ENCODE results near the gene FN1.

FN1 gene

DNA sequence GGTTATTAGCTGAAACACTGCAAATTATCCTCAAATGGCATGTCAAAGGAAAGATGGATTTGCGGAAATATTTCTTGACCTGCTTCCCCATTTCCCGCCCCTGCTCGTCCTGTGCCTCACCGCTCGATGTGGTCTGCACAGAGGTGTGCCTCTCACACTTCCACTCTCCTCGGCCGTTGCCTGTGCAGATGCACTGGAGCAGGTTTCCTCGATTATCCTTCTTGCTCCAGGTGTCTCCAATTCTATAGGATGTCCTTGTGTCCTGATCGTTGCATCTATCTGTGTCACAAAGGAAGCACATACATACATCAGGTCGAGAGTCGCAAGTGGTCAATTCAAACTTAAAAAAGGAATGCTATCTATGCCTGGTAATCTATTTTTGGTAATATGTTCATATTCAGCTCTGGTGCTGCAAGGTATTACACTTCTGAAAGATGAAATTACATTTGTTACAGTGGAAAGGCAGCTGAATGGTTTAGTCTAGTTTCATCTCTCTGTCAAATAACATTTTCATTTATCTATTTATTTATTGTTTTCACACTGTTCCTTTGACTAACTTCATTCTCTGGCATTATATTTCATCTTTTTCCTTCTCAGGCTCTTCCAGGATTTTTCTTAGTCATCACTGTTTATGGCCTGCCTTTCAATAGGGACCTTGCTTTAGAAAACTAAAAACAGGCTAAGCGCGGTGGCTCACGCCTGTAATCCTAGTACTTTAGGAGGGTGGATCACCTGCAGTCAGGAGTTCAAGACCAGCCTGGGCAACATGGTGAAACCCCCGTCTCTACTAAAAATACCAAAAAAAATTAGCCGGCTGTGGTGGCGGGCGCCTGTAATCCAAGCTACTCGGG lies 7.6 kb downstream of the FN1 start:
- TF ChIP-seq, protein P1, sequence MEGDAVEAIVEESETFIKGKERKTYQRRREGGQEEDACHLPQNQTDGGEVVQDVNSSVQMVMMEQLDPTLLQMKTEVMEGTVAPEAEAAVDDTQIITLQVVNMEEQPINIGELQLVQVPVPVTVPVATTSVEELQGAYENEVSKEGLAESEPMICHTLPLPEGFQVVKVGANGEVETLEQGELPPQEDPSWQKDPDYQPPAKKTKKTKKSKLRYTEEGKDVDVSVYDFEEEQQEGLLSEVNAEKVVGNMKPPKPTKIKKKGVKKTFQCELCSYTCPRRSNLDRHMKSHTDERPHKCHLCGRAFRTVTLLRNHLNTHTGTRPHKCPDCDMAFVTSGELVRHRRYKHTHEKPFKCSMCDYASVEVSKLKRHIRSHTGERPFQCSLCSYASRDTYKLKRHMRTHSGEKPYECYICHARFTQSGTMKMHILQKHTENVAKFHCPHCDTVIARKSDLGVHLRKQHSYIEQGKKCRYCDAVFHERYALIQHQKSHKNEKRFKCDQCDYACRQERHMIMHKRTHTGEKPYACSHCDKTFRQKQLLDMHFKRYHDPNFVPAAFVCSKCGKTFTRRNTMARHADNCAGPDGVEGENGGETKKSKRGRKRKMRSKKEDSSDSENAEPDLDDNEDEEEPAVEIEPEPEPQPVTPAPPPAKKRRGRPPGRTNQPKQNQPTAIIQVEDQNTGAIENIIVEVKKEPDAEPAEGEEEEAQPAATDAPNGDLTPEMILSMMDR (IDR thresholded peaks at IDR 0.05; ENCODE audit: low read depth, low read length): no peak
- DNase-seq (ENCODE audit: extremely low read depth, low read depth): no peak

DNA sequence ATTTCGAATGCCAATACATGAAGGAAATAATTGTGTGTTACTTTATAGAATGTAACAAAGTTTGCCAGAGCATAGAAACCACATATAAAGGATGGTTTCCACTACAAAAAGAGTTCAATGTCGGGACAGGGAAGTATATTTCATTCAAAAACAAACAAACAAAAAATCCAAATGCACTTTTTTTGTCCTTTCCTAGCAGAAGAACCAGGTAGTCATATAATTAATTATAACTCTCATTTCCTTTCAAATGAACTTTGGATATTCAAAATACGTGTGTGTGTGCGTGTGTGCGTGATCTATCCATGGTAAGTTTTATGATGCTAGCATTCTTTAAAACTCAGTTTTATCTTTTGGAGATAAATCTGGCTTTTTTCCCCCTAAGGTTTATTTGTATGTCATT lies 8.3 kb downstream of the FN1 start:
- TF ChIP-seq, protein P1 (IDR thresholded peaks at IDR 0.05; ENCODE audit: low read depth, low read length): no peak
- no peak for DNase-seq (ENCODE audit: extremely low read depth, low read depth)

DNA sequence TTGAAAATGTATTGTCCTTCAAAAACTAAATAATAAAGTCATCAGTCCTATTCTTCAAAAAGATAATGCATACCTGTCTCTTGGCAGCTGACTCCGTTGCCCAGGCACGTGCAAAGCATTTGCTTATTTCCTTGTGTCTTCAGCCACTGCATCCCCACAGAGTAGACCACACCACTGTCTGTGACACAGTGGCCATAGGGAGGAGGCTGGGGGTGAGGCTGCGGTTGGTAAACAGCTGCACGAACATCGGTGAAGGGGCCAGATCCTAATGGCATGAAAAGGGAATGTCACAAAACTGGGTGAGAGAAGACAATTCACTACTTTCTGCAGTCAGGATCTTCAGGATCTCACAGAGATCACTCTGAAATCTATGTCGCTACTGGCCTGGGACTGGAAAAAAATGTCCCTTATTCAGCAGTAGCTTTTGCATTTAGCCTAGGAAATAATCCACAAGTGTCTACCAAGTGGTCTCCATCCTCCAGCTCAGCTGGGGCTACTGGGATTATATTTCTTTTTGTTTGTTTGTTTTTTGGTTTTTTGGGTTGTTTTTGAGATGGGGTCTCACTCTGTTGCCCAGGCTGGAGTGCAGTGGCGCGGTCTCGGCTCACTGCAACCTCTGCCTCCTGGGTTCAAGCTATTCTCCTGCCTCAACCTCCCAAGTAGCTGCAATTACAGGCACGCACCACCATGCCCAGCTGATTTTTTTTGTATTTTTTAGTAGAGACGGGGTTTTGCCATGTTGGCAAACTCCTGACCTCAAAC lies 10.7 kb downstream of the FN1 start:
- DNase-seq (ENCODE audit: extremely low read depth, low read depth): no peak
- TF ChIP-seq, protein P1 (IDR thresholded peaks at IDR 0.05; ENCODE audit: low read depth, low read length): no peak

DNA sequence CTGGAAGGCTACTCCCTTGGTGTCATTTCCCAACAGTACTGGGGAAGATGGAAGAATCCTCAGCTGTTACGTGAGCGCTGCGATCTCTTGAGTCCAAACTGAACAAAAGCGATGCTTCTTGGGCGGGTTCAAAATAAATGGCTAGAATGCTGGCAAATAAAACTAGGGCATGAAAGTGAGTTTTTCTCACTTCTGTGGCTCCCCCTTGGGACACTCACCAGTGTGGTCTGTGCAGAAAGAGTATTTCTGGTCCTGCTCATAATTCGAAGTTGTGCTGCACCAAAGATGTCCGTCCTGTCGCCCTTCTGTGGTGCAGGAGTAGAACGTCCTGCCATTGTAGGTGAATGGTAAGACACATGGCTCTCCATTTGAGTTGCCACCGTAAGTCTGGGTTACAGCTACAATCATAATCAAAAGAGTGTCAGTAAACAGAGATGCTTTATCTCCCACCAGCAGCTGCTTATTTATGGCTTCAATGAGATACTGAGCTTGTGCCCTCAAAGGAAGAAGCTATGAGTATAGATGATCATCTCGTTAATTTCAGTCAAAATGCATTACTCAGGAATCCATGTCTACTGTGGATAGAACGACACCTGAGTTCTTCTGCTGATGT lies 11.8 kb downstream of the FN1 start:
- no peak for DNase-seq (ENCODE audit: extremely low read depth, low read depth)

DNA sequence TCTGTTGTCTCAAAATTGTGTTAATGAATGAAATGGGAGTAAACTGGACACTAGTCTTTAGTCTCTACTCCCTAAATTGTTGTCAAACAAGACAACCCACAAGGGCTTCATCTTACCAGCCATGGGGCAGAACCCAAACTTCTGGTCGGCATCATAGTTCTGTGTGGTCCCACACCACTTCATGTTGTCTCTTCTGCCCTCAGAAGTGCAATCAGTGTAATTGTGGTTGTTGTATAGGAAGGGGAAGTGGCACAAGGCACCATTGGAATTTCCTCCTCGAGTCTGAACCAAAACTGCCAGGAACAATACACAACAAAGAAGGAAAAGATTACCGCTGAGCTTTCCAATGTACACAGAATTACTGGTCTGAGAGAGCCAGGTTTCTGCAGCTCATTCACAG lies 12.6 kb downstream of the FN1 start:
- TF ChIP-seq, protein P1 (IDR thresholded peaks at IDR 0.05; ENCODE audit: low read depth, low read length): no peak
- no peak for DNase-seq (ENCODE audit: extremely low read depth, low read depth)

More for the DNA sequence above, 11.8 kb downstream of the FN1 start:
- TF ChIP-seq, protein P1 (IDR thresholded peaks at IDR 0.05; ENCODE audit: low read depth, low read length): no peak

DNA sequence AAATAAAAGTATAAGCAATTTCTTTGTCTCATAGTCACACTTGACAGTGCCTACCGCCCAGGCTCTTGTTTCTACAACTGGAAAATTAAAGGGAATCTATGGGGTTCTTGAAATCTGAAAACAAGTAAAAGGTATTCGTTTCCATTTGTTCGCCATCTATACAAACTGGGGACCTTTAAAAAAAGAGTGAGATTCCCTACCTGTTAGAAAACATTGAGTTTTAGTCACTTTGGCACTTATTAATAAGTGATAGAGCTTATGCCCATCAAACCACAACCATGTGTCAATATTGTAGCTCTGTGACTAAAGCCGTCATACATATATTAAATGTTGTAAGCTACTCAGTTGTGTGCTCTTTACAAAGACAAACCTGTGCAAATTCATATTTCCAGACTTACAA lies 13.2 kb downstream of the FN1 start:
- no peak for DNase-seq (ENCODE audit: extremely low read depth, low read depth)
- TF ChIP-seq, protein P1 (IDR thresholded peaks at IDR 0.05; ENCODE audit: low read depth, low read length): no peak
